ENCODE measurements around the gene PCSK5. TPM values are rescaled to one million over a fixed set of nuclear protein-coding genes. Genes with fewer than 3 reads are reported as not detected.

The PCSK5 gene
- total and polyA plus RNA-seq, 2 donors (not counting 3 experiments of a cell fraction or from before 2014, with no cell fraction given): 2.6 to 4.8 TPM

DNA sequence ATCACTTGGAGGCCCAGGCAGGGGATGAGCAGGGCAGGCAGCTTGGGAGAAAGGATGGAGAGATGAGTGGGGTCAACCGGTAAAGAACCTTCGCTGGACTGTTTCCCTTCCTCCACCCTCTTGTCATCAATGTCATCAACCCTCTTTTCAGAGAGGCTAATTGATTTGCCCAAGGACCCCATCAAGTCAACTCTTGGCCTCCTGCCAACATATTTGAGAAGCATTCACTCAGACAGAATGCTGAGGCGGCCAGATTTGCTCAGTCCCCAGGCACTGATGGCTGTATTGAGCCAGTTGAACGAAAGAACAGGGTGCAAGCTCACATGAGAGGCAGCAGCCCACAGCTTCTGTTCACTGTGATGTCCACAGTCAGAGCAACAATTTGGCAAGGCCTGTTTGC lies 310.3 kb downstream of the PCSK5 start:
- BruUV-seq (replicated peaks): no TSS peak
- dilution Hi-C loops (cut with MboI; ENCODE audit: extremely low pct_ligation_motif_present, low sequenced_read_pairs) (no loop called here), intact Hi-C loops (cut with micrococcal nuclease) (loop anchor here (10.0 kb wide), 1 partner anchor 56 kb away; no protein-coding TSS in a partner anchor)
- no peak for TF ChIP-seq GATA2 (IDR thresholded peaks at IDR 0.05; ENCODE audit: insufficient read depth, insufficient read length, low read depth, low read length)
- TF ChIP-seq, protein P1, sequence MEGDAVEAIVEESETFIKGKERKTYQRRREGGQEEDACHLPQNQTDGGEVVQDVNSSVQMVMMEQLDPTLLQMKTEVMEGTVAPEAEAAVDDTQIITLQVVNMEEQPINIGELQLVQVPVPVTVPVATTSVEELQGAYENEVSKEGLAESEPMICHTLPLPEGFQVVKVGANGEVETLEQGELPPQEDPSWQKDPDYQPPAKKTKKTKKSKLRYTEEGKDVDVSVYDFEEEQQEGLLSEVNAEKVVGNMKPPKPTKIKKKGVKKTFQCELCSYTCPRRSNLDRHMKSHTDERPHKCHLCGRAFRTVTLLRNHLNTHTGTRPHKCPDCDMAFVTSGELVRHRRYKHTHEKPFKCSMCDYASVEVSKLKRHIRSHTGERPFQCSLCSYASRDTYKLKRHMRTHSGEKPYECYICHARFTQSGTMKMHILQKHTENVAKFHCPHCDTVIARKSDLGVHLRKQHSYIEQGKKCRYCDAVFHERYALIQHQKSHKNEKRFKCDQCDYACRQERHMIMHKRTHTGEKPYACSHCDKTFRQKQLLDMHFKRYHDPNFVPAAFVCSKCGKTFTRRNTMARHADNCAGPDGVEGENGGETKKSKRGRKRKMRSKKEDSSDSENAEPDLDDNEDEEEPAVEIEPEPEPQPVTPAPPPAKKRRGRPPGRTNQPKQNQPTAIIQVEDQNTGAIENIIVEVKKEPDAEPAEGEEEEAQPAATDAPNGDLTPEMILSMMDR (IDR thresholded peaks at IDR 0.05; ENCODE audit: extremely low read depth in 1 of 2, insufficient read depth in 1 of 2, low read depth in 1 of 2, low read length in 2 of 2): no peak
- no peak for TF ChIP-seq POLR2AphosphoS5 (IDR thresholded peaks at IDR 0.05; ENCODE audit: insufficient read depth, low read depth, low read length)
- TF ChIP-seq JUN (IDR thresholded peaks at IDR 0.05; ENCODE audit: borderline replicate concordance, insufficient read depth, insufficient read length, low read depth): no peak
- TF ChIP-seq, protein P2, sequence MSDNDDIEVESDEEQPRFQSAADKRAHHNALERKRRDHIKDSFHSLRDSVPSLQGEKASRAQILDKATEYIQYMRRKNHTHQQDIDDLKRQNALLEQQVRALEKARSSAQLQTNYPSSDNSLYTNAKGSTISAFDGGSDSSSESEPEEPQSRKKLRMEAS (IDR thresholded peaks at IDR 0.05; ENCODE audit: insufficient read depth, insufficient read length): no peak
- TF ChIP-seq MYC (IDR thresholded peaks at IDR 0.05; ENCODE audit: low read depth, low read length): no peak
- TF ChIP-seq FOS (IDR thresholded peaks at IDR 0.05; ENCODE audit: borderline replicate concordance, insufficient read depth, low read length): no peak
- no peak for TF ChIP-seq POLR2A (IDR thresholded peaks at IDR 0.05; ENCODE audit: low read depth, low read length)
- TF ChIP-seq EZH2 (IDR thresholded peaks at IDR 0.05; ENCODE audit: borderline replicate concordance, low read depth, low read length, severe bottlenecking): no peak
- H3K36me3 ChIP-seq (ENCODE audit: control insufficient read depth in 2 of 2, extremely low read depth in 1 of 2, insufficient read depth in 2 of 2, low read length in 2 of 2): no peaks in the 10 kb centered on the region
- DNase-seq (ENCODE audit: low read depth, low spot score) (no peak), FAIRE-seq (no peak)
- ChIA-PET POLR2A (no interaction called here), CTCF (interaction anchor here (1.2 kb wide), 1 partner anchor 16 kb away, joined by 3 read pairs; no protein-coding TSS in a partner anchor)
- H3K9ac ChIP-seq (replicated peaks; ENCODE audit: extremely low read depth, insufficient read depth, low read length): no peak overlapping the region
- H3K9me1 ChIP-seq (replicated peaks; ENCODE audit: control insufficient read depth, extremely low read depth, insufficient read depth, low read length): no peaks in the 10 kb centered on the region
- no peak overlapping the region for H3K4me3 ChIP-seq (replicated peaks in 1 of 3; ENCODE audit: insufficient read depth in 1 of 3, low read depth in 1 of 3, low read length in 3 of 3)
- no peaks in the 10 kb centered on the region for H3K79me2 ChIP-seq (ENCODE audit: control insufficient read depth, insufficient read depth, low read length)
- no peaks in the 10 kb centered on the region for H3K4me1 ChIP-seq (ENCODE audit: control insufficient read depth, extremely low read depth, insufficient read depth, low read length)
- H3K4me2 ChIP-seq (ENCODE audit: insufficient read depth, low read length): no peak overlapping the region
- no peak overlapping the region for H2AFZ ChIP-seq (ENCODE audit: low read depth, low read length)
- no peaks in the 10 kb centered on the region for H3K9me3 ChIP-seq (replicated peaks; ENCODE audit: control insufficient read depth, insufficient read depth, low read length)
- H3K27me3 ChIP-seq (ENCODE audit: control insufficient read depth in 2 of 2, insufficient read depth in 2 of 2, low read length in 2 of 2): peaks cover 2 to 18% of the 10 kb centered on the region in 2 experiments
- H3K27ac ChIP-seq (ENCODE audit: insufficient read depth, low read depth, low read length): no peak overlapping the region
- no peaks in the 10 kb centered on the region for H4K20me1 ChIP-seq (replicated peaks; ENCODE audit: control insufficient read depth, extremely low read depth, insufficient read depth, low read length)
